T47D (cell line): ENCODE results near the gene RCHY1.
"Not testable (repeated sequence)": the region's sequence is repeated elsewhere in the genome, so short reads cannot be mapped to it uniquely, and the experiment has no call there.

Experiments
- DNase-seq, 2 experiments: peaks; one replicate each; pipeline versions ENCODE4 v3.0.0 to v3.0.0-alpha.2; 2011 to 2012; ENCODE audit warnings: low read depth in 1 of 2, low spot score in 1 of 2
- JUND ChIP-seq: IDR thresholded peaks from 2 replicates; pipeline ENCODE4 v1.6.1; 2012; ENCODE audit warnings: low read depth
- in situ Hi-C: cut with HindIII; loops from 2 replicates; pipeline ENCODE4 v1.10.0; 2016; ENCODE audit warnings: low sequenced_read_pairs, low pct_unique_long_range_greater_than_20kb

RCHY1 gene

GRCh38 chr4:75514131-75514948, at the start of gene RCHY1, which contains the start of gene THAP6:
RCHY1 (minus strand) TSS chr4:75514403; CDS start chr4:75514286, 117 bp downstream.
THAP6 (plus strand) TSS chr4:75514473; CDS start chr4:75515453, 980 bp downstream.
- DNase-seq = peak; percentile 39 to 96
- TF ChIP-seq JUND = no peak
- in situ Hi-C loops = no loop called here

- no peak for TF ChIP-seq JUND
- in situ Hi-C loops = no loop called here
- peak; percentile 61 to 99 for DNase-seq
These were observed 47.6 kb upstream of the RCHY1 start for GRCh38 chr4:75561789-75562188.

- in situ Hi-C loops = no loop called here
- TF ChIP-seq JUND = no peak
- no peak for DNase-seq
These were observed 43.5 kb upstream of the RCHY1 start for GRCh38 chr4:75557696-75558095.

- DNase-seq = peak in 1 of 2 experiments; percentile 63
These were observed 41.3 kb upstream of the RCHY1 start, which contains the start of gene ODAPH for GRCh38 chr4:75555294-75556164. ODAPH (plus strand) TSS chr4:75556066; CDS start chr4:75556083, 17 bp downstream.

GRCh38 chr4:75552452-75552851, 38.2 kb upstream of the RCHY1 start:
- in situ Hi-C loops = no loop called here
- DNase-seq = no peak
- TF ChIP-seq JUND = no peak

More at GRCh38 chr4:75555294-75556164, 41.3 kb upstream of the RCHY1 start, which contains the start of gene ODAPH:
- no peak for TF ChIP-seq JUND
- in situ Hi-C loops = no loop called here

- no peak for TF ChIP-seq JUND
- in situ Hi-C loops = no loop called here
- DNase-seq = no peak
These were observed 34.8 kb upstream of the RCHY1 start for GRCh38 chr4:75549019-75549418.

GRCh38 chr4:75547647-75548387, 33.6 kb upstream of the RCHY1 start:
- DNase-seq = peak in 1 of 2 experiments; percentile 20
- TF ChIP-seq JUND = no peak
- in situ Hi-C loops = no loop called here

- TF ChIP-seq JUND = no peak
- in situ Hi-C loops = no loop called here
- no peak for DNase-seq
These were observed 31.3 kb upstream of the RCHY1 start for GRCh38 chr4:75545526-75545925.

- in situ Hi-C loops = no loop called here
These were observed 30.7 kb upstream of the RCHY1 start for GRCh38 chr4:75544870-75545269.

GRCh38 chr4:75544220-75544619, 30.0 kb upstream of the RCHY1 start:
- in situ Hi-C loops, DNase-seq: not testable (repeated sequence)

More at GRCh38 chr4:75544870-75545269, 30.7 kb upstream of the RCHY1 start:
- no peak for TF ChIP-seq JUND
- no peak for DNase-seq

- no peak for TF ChIP-seq JUND
- DNase-seq = no peak
- in situ Hi-C loops = no loop called here
These were observed 28.6 kb upstream of the RCHY1 start for GRCh38 chr4:75542824-75543223.

GRCh38 chr4:75537308-75537707, 23.1 kb upstream of the RCHY1 start:
- DNase-seq, in situ Hi-C loops: not testable (repeated sequence)

- DNase-seq, in situ Hi-C loops: not testable (repeated sequence)
These were observed 19.7 kb upstream of the RCHY1 start for GRCh38 chr4:75533926-75534325.

- DNase-seq, in situ Hi-C loops: not testable (repeated sequence)
These were observed 19.2 kb upstream of the RCHY1 start for GRCh38 chr4:75533339-75533887.

- in situ Hi-C loops, DNase-seq: not testable (repeated sequence)
These were observed 17.4 kb upstream of the RCHY1 start for GRCh38 chr4:75531536-75532143.
